Calu3 (cell line): ENCODE results near the gene ADGRA1. TPM values are rescaled to one million over a fixed set of nuclear protein-coding genes. Genes with fewer than 3 reads are reported as not detected.
"Not testable (repeated sequence)": the region's sequence is repeated elsewhere in the genome, so short reads cannot be mapped to it uniquely, and the experiment has no call there.

Experiments used
- BruUV-seq: library from RNA; stranded (reverse); fragments of 400-500 nt; replicated peaks from 2 replicates; lab custom pipeline; 2021; lab: Mats Ljungman, UMichigan
- CTCF ChIA-PET: fragments of 300-600 bp; sonication (Branson Sonifier 250); formaldehyde crosslinking; loops from one replicate; lab custom pipeline; 2022; ENCODE audit warnings: antibody characterized with exemption; lab: Charles Lee
- DNase-seq: peaks from one replicate; pipeline ENCODE4 v3.0.0; 2022
- H3K27ac Mint-ChIP-seq: one replicate; pipeline ENCODE4 v1.8.0; 2022; ENCODE audit warnings: mixed read lengths; ENCODE audit not compliant: unreplicated experiment
- H3K27me3 Mint-ChIP-seq: one replicate; pipeline ENCODE4 v1.8.0; 2022; ENCODE audit warnings: mixed read lengths; ENCODE audit not compliant: unreplicated experiment
- H3K36me3 Mint-ChIP-seq: one replicate; pipeline ENCODE4 v1.8.0; 2022; ENCODE audit warnings: mild to moderate bottlenecking, moderate library complexity, mixed read lengths; ENCODE audit not compliant: insufficient read depth, unreplicated experiment
- H3K4me1 Mint-ChIP-seq: one replicate; pipeline ENCODE4 v1.8.0; 2022; ENCODE audit warnings: mild to moderate bottlenecking, low read depth, mixed read lengths; ENCODE audit not compliant: unreplicated experiment
- H3K4me3 Mint-ChIP-seq: one replicate; pipeline ENCODE4 v1.8.0; 2022; ENCODE audit warnings: mild to moderate bottlenecking, low read depth, moderate library complexity, mixed read lengths; ENCODE audit not compliant: unreplicated experiment
- H3K9me3 Mint-ChIP-seq: one replicate; pipeline ENCODE4 v1.8.0; 2022; ENCODE audit warnings: low read depth, mixed read lengths; ENCODE audit not compliant: unreplicated experiment
- CTCF ChIP-seq: fragments of 200-600 bp; IDR thresholded peaks from one replicate; pipeline ENCODE4 v1.8.0; 2022; ENCODE audit warnings: antibody characterized with exemption; ENCODE audit not compliant: unreplicated experiment
- intact Hi-C: fragments of 100-400 bp; cut with micrococcal nuclease; formaldehyde crosslinking; loops from one replicate; pipeline ENCODE4 v1.10.0; 2022; ENCODE audit not compliant: unreplicated experiment
- total RNA-seq: library from RNA; stranded (reverse); gene quantifications from 2 replicates; pipeline ENCODE4 v1.2.3, GENCODE V29; 2022

ADGRA1 gene
- total RNA-seq, 1 experiment from 2014 or later, result not detected

- TF ChIP-seq CTCF, result no peak
- CTCF ChIA-PET, result no interaction called here
- H3K4me3 Mint-ChIP-seq, result no peak overlapping the region
- BruUV-seq, result no TSS peak
- peaks cover 17% of the 10 kb centered on the region for H3K4me1 Mint-ChIP-seq
- H3K9me3 Mint-ChIP-seq, result peaks cover 8% of the 10 kb centered on the region
- DNase-seq, result no peak
- no peak overlapping the region for H3K27ac Mint-ChIP-seq
- intact Hi-C loops, result no loop called here
- H3K36me3 Mint-ChIP-seq, result peaks cover 7% of the 10 kb centered on the region
- no peaks in the 10 kb centered on the region for H3K27me3 Mint-ChIP-seq
Measured at GRCh38 chr10:133110609-133111275, 23.0 kb downstream of the ADGRA1 start.

DNA sequence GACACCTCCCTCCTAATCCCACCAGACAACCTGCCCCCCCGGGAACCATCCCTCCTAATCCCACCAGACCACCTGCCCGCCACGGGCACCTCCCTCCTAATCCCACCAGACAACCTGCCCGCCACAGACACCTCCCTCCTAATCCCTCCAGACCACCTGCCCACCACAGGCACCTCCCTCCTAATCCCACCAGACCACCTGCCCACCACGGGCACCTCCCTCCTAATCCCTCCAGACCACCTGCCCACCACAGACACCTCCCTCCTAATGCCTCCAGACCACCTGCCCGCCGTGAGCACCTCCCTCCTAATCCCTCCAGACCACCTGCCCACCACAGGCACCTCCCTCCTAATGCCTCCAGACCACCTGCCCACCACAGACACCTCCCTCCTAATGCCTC lies 23.9 kb downstream of the ADGRA1 start:
- H3K4me3 Mint-ChIP-seq, intact Hi-C loops, DNase-seq, H3K27ac Mint-ChIP-seq, CTCF ChIA-PET, H3K9me3 Mint-ChIP-seq, H3K36me3 Mint-ChIP-seq, BruUV-seq, H3K27me3 Mint-ChIP-seq: not testable (repeated sequence)
- peaks cover 17% of the 10 kb centered on the region for H3K4me1 Mint-ChIP-seq

DNA sequence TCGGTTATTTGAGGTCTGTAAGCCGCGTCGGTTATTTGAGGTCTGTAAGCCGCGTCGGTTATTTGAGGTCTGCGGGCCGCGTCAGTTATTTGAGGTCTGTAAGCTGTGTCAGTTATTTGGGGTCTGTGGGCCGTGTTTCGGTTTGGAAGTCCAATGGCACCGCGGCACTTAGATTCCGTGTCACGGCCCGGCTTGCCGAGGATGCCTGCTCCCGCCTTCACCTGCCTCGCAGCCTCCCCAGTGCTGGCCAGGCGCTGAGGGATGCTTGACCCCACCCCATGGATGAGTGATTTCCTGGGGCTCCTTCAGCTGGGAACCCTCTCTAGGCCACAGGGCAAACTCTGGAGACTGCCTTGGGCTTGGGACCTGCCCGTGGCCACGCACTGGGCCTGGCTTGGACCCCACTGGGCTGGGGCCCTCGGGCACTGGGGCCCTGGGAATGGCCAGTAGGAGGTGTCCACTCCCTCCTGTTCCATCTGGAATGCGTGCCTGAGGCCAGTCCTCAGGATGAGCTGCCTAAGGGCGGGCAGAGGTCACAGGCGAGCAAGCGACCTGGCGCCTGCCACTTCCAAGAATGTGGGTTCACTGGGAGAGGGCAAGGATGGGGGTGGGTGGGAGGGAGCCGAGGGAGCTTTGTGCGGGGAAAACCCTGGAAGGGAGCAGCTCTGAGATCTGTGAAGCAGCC lies 25.6 kb downstream of the ADGRA1 start:
- no peak overlapping the region for H3K27ac Mint-ChIP-seq
- no peak for DNase-seq
- no peak for TF ChIP-seq CTCF
- CTCF ChIA-PET, result no interaction called here
- no peaks in the 10 kb centered on the region for H3K9me3 Mint-ChIP-seq
- H3K4me3 Mint-ChIP-seq, result no peak overlapping the region
- BruUV-seq, result no TSS peak
- H3K4me1 Mint-ChIP-seq, result peaks cover 17% of the 10 kb centered on the region
- peaks cover 7% of the 10 kb centered on the region for H3K36me3 Mint-ChIP-seq
- intact Hi-C loops, result no loop called here
- H3K27me3 Mint-ChIP-seq, result peaks cover under 1% of the 10 kb centered on the region

- no peak overlapping the region for H3K4me3 Mint-ChIP-seq
- no peak for DNase-seq
- H3K4me1 Mint-ChIP-seq, result peaks cover 17% of the 10 kb centered on the region
- CTCF ChIA-PET, result interaction anchor here (0.6 kb wide), 1 partner anchor 133 kb away, joined by 4 read pairs; no protein-coding TSS in a partner anchor
- H3K36me3 Mint-ChIP-seq, result peaks cover 7% of the 10 kb centered on the region
- no TSS peak for BruUV-seq
- peaks cover 2% of the 10 kb centered on the region for H3K9me3 Mint-ChIP-seq
- no peak for TF ChIP-seq CTCF
- H3K27ac Mint-ChIP-seq, result no peak overlapping the region
- H3K27me3 Mint-ChIP-seq, result peaks cover 6% of the 10 kb centered on the region
- intact Hi-C loops, result no loop called here
Measured at GRCh38 chr10:133113847-133114246, 26.1 kb downstream of the ADGRA1 start.

DNA sequence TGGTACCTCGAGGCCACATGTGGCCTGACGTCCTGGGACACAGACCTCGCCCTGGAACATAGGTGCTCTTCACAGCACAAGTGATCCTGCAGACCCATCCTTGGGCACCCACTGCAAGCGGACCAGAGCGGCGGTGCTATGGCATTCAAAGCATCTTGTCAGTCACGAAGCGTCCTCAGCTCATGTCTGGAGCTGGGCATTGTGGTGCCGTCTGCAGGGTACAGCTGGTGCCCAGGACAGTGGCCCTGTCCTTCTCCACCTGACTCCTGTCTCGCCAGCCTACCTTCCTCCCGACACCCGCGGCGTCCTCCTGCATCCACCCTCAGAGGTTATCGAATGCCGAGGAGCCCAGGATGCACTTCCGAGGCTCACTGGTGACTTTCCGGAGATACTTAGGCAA lies 26.5 kb downstream of the ADGRA1 start:
- Mint-ChIP-seq H3K4me1 (peaks cover 17% of the 10 kb centered on the region), H3K4me3 (no peak overlapping the region), H3K27ac (no peak overlapping the region), H3K27me3 (peaks cover 10% of the 10 kb centered on the region), H3K36me3 (peaks cover 7% of the 10 kb centered on the region), H3K9me3 (peaks cover 4% of the 10 kb centered on the region)
- no peak for DNase-seq
- intact Hi-C loops, result no loop called here
- CTCF ChIA-PET, result interaction anchor here (0.6 kb wide), 1 partner anchor 133 kb away, joined by 4 read pairs; no protein-coding TSS in a partner anchor
- BruUV-seq, result no TSS peak
- no peak for TF ChIP-seq CTCF
